ENCODE measurements around the gene PINK1.

PINK1 gene

GRCh38 chr1:20648946-20649345, 15.7 kb downstream of the PINK1 start:
- TF ChIP-seq GATA2 (IDR thresholded peaks at IDR 0.05; ENCODE audit: low read depth, low read length), result no peak
- TF ChIP-seq GATA3 (IDR thresholded peaks at IDR 0.05; ENCODE audit: low read depth, low read length), result no peak

- TF ChIP-seq GATA2 (IDR thresholded peaks at IDR 0.05; ENCODE audit: low read depth, low read length) (no peak), GATA3 (IDR thresholded peaks at IDR 0.05; ENCODE audit: low read depth, low read length) (no peak)
These were observed 19.0 kb downstream of the PINK1 start for GRCh38 chr1:20652300-20652699.

- TF ChIP-seq GATA3 (IDR thresholded peaks at IDR 0.05; ENCODE audit: low read depth, low read length) (no peak), GATA2 (IDR thresholded peaks at IDR 0.05; ENCODE audit: low read depth, low read length) (no peak)
These were observed 20.9 kb downstream of the PINK1 start for GRCh38 chr1:20654104-20654690.

GRCh38 chr1:20657024-20657423, 23.8 kb downstream of the PINK1 start:
- no peak for TF ChIP-seq GATA2 (IDR thresholded peaks at IDR 0.05; ENCODE audit: low read depth, low read length)
- no peak for TF ChIP-seq GATA3 (IDR thresholded peaks at IDR 0.05; ENCODE audit: low read depth, low read length)

- TF ChIP-seq GATA3 (IDR thresholded peaks at IDR 0.05; ENCODE audit: low read depth, low read length), result no peak
- TF ChIP-seq GATA2 (IDR thresholded peaks at IDR 0.05; ENCODE audit: low read depth, low read length), result no peak
These were observed 25.1 kb downstream of the PINK1 start for GRCh38 chr1:20658166-20658915.

GRCh38 chr1:20660363-20660762, 27.1 kb downstream of the PINK1 start:
- TF ChIP-seq GATA3 (IDR thresholded peaks at IDR 0.05; ENCODE audit: low read depth, low read length), result no peak
- no peak for TF ChIP-seq GATA2 (IDR thresholded peaks at IDR 0.05; ENCODE audit: low read depth, low read length)

- TF ChIP-seq GATA2 (IDR thresholded peaks at IDR 0.05; ENCODE audit: low read depth, low read length) (no peak), GATA3 (IDR thresholded peaks at IDR 0.05; ENCODE audit: low read depth, low read length) (no peak)
These were observed 27.6 kb downstream of the PINK1 start for GRCh38 chr1:20660847-20661206.

DNA sequence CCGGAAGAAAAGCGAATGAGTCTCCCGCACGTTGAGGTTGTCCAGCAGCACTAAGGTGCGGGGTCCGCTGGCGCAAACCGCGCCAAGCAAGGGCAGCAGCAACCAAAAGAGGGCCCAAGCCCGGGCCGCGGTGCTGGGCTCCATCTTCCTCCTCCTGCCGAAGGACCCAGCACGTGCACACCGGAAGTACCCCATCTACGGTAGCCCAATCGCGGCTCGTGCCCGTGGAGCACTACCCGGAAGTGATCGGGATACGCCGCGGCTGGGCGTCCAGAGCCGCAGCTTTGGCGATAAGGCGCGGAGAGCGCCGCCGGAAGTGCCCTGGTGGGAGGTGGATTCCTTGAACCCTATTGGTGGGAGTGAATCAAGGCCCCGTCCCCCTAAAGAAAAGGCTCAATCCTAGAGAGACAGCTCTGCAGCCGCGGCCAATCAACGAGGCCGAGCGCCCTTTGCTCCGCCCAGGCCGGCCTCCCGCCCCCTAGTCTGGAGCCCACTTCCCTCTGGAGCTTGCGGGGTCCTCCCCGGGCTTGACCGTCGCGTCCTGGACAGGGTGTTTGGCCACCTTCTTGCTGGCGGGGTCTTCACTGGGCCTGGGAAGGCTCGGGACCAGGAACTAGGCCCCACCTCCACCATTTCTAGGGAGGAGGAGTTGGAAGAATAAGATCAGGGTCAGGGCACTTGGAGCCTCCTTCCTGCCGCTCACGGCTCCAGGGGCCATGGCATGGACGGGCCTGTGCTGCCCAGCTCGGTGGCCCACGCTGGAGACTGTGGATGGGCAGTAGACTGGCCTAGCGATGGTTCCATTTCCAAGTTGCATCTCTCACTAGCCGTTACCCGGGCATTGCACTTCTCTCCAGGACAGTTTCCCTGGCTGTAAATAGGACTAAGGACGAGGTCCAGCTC, 28.2 kb downstream of the PINK1 start, which contains the start of gene DDOST:
TSS of gene DDOST (minus strand) at position 163 of the 903 bp plus-strand sequence. CDS start at position 144, 19 bp downstream.
- TF ChIP-seq GATA2 (IDR thresholded peaks at IDR 0.05; ENCODE audit: low read depth, low read length) (peak; percentile 77), GATA3 (IDR thresholded peaks at IDR 0.05; ENCODE audit: low read depth, low read length) (no peak)

DNA sequence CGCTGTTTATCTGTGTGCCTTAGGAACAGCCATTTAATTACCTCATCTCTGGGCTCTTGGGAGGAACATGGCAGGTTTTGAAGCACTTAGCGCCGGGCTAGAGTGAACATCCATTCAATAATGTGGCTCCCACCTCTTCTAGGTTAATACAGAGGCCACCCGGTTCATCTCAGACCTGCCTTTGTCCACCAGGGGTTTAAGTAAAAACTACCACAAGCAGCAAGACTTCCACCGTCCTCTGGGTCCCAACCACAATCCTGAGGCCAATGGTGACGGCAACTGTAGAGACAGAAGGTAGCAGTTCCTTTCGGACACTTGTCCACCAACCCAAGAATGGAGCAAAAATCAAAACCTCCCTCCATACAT, 28.8 kb downstream of the PINK1 start:
- TF ChIP-seq GATA3 (IDR thresholded peaks at IDR 0.05; ENCODE audit: low read depth, low read length) (no peak), GATA2 (IDR thresholded peaks at IDR 0.05; ENCODE audit: low read depth, low read length) (no peak)

DNA sequence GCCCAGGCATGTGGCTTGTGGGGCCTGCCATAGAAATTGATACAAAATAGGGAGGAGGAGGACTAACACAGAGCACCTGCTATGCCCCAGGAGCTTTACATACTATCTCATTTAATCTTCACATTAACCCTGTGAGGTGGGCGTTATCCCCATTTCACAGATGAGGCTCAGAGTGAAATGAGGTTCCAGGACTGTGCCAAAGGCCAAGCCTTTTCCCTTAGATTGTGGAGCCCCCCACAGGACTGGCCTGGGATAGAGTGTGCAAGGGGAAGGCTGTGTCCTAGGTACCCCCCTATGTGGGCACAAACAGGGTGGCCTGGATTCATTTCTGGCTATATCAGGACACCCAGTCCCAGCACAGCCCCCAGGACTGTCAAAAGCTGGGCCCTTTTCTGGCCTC, 30.1 kb downstream of the PINK1 start:
- TF ChIP-seq GATA3 (IDR thresholded peaks at IDR 0.05; ENCODE audit: low read depth, low read length) (no peak), GATA2 (IDR thresholded peaks at IDR 0.05; ENCODE audit: low read depth, low read length) (no peak)

GRCh38 chr1:20663969-20664715, 30.9 kb downstream of the PINK1 start:
- no peak for TF ChIP-seq GATA2 (IDR thresholded peaks at IDR 0.05; ENCODE audit: low read depth, low read length)
- no peak for TF ChIP-seq GATA3 (IDR thresholded peaks at IDR 0.05; ENCODE audit: low read depth, low read length)

DNA sequence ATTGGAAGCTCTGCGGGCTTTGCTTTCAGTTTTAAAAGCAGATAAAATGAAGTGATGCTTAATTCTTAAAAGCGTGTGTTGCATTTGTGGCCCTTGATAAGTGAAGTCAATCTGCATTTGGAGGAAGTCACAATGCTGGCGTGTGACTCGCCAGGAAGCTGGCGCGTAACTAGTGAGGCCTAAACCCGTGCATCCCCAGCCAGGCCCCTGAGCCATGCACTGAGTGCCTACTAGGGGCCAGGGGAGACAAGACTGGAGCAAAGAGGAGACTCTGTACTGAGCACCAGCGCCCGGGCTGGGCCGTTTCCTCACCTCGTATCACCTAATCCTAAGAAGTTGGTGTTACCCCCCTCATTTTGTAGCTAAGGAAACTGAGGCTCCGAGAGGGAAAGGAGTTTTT, 32.5 kb downstream of the PINK1 start:
- TF ChIP-seq GATA3 (IDR thresholded peaks at IDR 0.05; ENCODE audit: low read depth, low read length), result no peak
- TF ChIP-seq GATA2 (IDR thresholded peaks at IDR 0.05; ENCODE audit: low read depth, low read length), result no peak

GRCh38 chr1:20666146-20666545, 32.9 kb downstream of the PINK1 start:
- TF ChIP-seq GATA3 (IDR thresholded peaks at IDR 0.05; ENCODE audit: low read depth, low read length) (no peak), GATA2 (IDR thresholded peaks at IDR 0.05; ENCODE audit: low read depth, low read length) (no peak)

DNA sequence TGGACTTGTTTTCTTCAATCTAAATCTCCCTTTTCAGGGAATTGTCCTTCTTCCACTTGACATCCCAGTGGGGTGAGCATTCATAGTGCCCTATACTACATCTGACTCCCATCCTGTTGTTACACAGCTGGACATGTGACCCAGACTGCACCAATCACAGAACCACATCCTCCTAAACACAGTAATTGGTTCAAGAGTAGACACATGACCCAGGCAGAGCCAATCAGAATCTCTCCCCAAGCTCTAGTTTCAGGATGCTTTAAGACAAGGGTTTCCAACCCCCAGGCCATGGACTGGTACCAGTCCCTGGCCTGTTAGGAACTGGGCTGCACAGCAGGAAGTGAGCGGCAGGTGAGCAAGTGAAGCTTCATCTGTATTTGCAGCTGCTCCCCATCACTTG, 33.5 kb downstream of the PINK1 start:
- TF ChIP-seq GATA2 (IDR thresholded peaks at IDR 0.05; ENCODE audit: low read depth, low read length) (no peak), GATA3 (IDR thresholded peaks at IDR 0.05; ENCODE audit: low read depth, low read length) (no peak)

Data from SH-SY5Y (cell line).